ENCODE results near the gene PTK7.
A peak's percentile ranks its signal among the peaks of the same experiment; 100 is the strongest.
"Not testable (repeated sequence)": the region's sequence is repeated elsewhere in the genome, so short reads cannot be mapped to it uniquely, and the experiment has no call there.

PTK7 gene

GRCh38 chr6:43119482-43119881 is 43.4 kb downstream of the PTK7 start:
- DNase-seq, result no peak

GRCh38 chr6:43120101-43120763 is 44.1 kb downstream of the PTK7 start:
- no peak for DNase-seq

DNA sequence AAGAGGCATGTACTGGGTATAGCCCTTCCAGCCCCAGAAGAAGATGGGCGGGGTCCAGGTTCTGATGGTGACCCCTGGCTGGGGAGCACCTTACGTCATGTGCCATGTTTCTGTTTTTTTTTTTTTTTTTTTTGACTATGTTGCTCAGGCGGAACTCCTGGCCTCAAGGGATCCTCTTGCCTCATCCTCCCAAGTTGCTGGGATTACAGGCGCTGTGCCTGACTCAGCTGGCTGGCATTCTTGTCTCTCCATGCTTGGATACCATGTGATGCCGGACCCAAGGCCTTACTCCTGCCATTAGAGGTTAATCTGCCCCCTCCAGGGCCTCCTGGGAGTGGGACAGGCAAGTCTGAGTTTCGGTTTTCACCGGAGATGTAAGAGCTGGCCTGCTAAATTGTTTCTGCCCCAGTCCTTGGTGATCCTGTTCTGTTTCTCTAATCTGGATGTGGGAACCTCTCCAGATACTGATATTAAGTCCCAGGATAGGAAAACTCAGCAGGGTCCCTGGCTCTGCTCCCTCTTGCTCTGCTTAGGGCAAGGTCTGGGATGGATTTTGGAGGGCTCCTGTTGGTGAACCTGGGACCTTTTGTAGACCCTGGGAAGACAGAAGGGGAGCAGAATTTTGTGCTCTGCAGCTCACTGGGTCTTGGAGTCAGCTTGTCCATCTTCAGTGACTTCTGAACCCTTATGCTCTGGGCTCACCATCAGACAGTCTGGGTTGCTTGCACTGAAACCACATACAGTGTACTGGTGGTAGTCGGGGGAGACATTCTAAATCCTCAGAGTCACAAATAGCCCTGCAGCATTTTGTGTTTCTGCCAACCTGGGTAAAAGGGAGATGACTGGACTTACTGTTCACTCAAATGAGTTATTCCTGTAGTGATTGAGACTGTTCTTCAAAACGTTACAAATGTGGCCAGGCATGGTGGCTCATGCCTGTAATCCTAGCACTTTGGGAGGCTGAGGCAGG is 45.1 kb downstream of the PTK7 start:
- no peak for DNase-seq

DNA sequence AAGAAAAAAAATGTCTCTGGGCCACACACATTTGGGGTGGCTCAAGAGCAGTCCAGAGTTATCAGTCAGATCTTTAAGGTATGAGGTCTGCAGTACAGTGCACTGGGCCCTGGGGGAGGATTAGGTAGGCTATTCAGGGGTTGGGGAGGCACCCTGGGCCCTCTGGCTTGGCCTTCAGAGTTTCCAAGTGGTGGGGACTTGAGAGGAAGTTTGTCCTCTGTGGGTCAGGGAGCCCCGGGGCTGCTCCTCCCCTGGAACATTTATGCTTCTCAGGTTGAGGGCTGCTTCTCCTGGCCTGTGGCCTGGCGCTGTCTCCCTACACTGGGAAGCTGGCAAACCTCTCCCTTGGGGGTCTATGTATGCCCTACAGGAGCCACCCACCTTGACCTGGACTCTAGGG is 46.0 kb downstream of the PTK7 start:
- DNase-seq, result no peak

- DNase-seq, result no peak
Measured at GRCh38 chr6:43123461-43124314, 47.6 kb downstream of the PTK7 start.

- DNase-seq, result no peak
Measured at GRCh38 chr6:43124481-43124880, 48.4 kb downstream of the PTK7 start.

DNA sequence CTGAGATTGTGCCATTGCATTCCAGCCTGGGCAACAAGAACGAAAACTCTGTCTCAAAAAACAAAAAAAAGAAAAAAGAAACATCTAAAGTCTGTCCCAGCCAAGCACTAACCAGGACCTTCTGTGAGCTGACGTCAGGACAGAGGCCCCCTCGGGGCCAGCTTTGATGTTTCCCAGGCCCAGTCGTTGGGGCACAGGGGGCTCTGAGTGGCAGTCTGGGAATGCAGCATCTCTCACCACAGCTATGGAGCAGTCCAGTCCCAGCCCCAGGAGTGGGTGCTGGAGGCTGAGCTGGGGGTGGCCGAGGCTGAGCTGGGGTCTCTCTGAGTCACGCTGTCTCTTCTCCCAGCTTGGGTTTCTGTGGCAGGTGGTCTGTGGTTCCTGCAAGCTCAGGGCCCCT is 49.0 kb downstream of the PTK7 start:
- no peak for DNase-seq

- peak in 3 of 4 experiments; percentile 30 to 44 (median 38) for DNase-seq
Measured at GRCh38 chr6:43125555-43125954, 49.4 kb downstream of the PTK7 start.

DNA sequence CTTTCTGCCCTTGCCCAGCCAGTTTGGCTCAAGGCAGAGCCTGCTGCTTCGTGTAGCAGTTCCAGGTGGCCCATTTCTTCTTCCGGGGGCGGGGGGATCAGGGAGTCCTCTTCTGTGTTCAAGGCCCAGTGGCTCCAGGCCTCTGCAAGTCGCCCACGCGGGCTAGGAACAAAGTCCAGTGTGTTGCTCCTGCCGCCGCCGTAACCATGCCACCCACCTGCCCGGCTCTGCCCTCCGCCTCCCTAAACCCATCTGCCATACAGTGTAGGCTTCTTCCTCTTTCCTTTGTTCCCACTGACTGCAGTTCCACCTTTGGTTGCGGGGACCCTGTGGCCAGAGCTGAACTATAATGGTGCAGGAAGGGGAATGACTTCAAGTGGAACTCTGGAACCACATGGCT is 51.1 kb downstream of the PTK7 start:
- DNase-seq, result peak; percentile 29 to 60 (median 45)

DNA sequence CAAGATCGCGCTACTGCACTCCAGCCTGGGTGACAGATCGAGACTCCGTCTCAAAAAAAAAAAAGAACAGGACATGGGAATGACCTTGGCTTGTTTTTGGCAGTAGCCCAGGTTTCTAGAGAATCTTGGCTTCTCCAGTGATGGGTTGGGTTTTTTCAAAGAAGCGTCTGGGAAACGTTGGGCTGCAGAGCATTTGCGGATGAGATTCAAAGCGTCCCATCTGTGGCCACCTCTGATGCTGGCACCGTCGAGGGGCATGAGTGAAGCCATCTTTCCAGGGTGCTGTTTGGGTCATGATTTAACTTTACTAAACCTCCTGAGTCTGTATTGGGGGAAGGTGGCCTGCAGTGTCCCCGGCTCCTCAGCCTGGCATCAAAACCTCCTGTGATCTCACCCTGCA is 51.8 kb downstream of the PTK7 start:
- DNase-seq, result no peak

GRCh38 chr6:43128926-43129325 is 52.8 kb downstream of the PTK7 start:
- DNase-seq, result no peak

GRCh38 chr6:43129434-43130194 is 53.5 kb downstream of the PTK7 start:
- peak in 3 of 4 experiments; percentile 26 to 50 (median 32) for DNase-seq

DNA sequence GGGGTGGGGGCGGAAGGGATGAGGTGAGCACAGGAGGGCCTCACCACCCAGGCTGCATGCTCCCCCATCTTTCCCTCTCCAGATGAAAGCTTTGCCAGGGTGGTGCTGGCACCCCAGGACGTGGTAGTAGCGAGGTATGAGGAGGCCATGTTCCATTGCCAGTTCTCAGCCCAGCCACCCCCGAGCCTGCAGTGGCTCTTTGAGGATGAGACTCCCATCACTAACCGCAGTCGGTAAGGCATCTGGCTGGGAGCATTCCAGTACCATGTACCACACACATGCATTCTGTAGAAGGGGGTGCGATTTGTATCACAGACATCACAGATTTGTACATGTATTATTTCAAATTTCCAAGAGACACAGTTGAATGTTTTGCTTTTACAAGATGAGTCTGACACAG is 54.3 kb downstream of the PTK7 start:
- DNase-seq, result no peak

GRCh38 chr6:43131379-43131778 is 55.3 kb downstream of the PTK7 start:
- not testable (repeated sequence) for DNase-seq

DNA sequence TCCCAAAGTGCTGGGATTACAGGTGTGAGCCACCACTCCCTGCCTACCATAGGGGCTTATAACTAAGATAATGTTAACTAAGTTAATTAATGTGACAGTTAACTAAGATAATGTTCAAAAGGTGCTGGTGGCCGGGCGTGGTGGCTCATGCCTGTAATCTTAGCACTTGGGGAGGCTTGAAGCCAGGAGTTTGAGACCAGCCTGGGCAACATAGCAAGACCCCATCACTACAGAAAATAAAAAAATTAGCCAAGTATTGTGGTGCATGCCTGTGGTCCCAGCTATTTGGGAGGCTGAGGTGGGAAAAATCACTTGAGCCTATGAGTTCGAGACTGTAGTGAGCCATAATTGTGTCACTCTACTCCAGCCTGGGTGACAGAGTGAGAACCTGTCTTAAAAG is 62.2 kb downstream of the PTK7 start:
- DNase-seq, result no peak

GRCh38 chr6:43139973-43140372 is 63.9 kb downstream of the PTK7 start:
- peak in 2 of 4 experiments; percentile 10 to 18 for DNase-seq

DNA sequence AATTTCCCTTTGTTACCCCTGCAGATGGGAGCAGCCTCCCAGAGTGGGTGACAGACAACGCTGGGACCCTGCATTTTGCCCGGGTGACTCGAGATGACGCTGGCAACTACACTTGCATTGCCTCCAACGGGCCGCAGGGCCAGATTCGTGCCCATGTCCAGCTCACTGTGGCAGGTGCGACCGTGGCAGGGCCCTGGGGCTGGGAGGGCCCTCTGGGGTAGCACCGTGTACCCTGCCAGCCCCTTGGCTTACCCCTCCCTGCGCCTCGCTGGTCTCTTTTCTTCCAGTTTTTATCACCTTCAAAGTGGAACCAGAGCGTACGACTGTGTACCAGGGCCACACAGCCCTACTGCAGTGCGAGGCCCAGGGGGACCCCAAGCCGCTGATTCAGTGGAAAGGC is 65.5 kb downstream of the PTK7 start:
- DNase-seq, result no peak

- no peak for DNase-seq
Measured at GRCh38 chr6:43142101-43142500, 66.0 kb downstream of the PTK7 start.

GRCh38 chr6:43143235-43144128 is 67.4 kb downstream of the PTK7 start:
- DNase-seq, result peak; percentile 78 to 89 (median 84)

- no peak for DNase-seq
Measured at GRCh38 chr6:43144879-43145278, 68.8 kb downstream of the PTK7 start.

- no peak for DNase-seq
Measured at GRCh38 chr6:43146261-43146660, 70.1 kb downstream of the PTK7 start.
